Measurements from ENCODE around the gene OGFR.

The OGFR gene

DNA sequence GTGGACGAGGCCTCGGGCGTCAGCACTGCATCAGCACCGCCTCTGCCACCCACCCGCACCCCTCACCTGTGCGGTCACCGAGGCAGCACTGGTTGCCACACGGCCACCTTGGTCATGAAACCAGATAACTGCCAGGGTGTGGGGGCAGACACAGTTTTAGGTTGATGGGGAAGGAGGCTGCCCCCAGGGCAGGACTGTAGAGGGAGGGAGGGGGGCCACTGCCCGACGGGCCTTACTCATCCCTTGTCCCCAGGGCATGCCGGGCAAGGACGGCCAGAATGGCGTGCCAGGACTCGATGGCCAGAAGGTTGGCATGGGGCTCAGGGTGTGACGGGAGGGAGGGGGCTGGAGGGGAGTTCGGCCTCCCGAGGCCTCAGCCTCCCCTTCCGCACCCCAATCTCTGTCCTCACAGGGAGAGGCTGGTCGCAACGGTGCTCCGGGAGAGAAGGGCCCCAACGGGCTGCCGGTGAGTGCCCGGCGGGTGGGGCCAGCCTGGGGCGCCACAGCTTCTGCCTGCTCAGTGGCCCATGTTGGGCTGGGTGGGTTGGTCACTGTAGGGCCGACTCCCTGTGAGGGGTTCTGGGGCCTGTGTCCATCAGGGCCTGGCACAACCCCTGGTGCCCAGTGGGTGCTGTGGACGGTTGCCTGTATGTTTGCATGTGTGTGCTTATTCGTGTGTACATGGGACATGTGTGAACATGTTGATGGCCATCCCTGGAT is 24.0 kb downstream of the OGFR start:
- TF ChIP-seq, protein P1, sequence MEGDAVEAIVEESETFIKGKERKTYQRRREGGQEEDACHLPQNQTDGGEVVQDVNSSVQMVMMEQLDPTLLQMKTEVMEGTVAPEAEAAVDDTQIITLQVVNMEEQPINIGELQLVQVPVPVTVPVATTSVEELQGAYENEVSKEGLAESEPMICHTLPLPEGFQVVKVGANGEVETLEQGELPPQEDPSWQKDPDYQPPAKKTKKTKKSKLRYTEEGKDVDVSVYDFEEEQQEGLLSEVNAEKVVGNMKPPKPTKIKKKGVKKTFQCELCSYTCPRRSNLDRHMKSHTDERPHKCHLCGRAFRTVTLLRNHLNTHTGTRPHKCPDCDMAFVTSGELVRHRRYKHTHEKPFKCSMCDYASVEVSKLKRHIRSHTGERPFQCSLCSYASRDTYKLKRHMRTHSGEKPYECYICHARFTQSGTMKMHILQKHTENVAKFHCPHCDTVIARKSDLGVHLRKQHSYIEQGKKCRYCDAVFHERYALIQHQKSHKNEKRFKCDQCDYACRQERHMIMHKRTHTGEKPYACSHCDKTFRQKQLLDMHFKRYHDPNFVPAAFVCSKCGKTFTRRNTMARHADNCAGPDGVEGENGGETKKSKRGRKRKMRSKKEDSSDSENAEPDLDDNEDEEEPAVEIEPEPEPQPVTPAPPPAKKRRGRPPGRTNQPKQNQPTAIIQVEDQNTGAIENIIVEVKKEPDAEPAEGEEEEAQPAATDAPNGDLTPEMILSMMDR (conservative IDR thresholded peaks at IDR 0.05; ENCODE audit: low read depth, low read length) = no peak
- no peak for DNase-seq (ENCODE audit: low read depth)

DNA sequence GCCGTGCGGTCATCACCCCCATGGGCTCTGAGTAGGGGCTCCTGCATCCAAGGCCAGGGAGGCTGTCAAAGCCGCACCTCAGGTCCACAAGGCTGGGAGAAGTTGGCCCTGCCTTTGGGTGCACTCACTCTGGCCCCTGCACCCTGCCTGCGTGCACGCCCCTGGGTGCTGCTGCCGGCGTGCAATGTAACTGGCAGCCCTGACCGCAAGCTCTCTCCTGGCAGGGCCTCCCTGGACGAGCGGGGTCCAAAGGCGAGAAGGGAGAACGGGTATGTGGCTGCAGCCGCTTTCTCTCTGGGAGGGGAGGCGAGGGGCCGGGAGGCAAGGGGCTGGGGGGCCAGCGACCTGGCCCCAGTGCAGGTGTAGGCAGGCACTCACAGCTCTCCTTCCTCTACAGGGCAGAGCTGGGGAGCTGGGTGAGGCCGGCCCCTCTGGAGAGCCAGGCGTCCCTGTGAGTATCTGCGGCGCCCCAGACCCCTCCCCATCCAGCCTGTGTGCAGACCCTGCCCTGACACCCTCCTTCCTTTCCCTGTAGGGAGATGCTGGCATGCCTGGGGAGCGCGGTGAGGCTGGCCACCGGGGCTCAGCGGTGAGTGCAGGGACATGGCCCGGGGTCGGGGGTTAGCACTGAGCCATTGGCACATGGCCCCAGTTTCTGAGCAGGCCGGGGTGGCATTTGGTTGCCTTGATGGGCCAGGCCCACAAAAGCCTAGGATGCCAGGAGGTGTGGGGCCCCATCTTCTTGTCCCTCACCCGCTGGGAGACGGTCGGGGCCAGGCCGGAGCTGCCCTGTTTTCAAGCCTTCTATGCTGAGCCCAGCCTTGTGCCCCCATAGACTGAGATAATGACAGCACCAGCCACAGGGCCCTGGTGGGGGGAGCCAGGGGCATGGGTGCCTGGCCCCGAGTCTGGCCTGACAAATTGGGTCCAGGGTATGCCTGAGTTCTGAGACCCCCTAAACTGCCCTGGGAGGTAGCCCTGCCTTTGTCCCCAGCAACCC is 24.9 kb downstream of the OGFR start:
- TF ChIP-seq, protein P1 (conservative IDR thresholded peaks at IDR 0.05; ENCODE audit: low read depth, low read length) = no peak
- H3K4me3 ChIP-seq (ENCODE audit: low read depth, low read length) = no peak overlapping the region
- DNase-seq (ENCODE audit: low read depth) = no peak

More for the DNA sequence above, 24.0 kb downstream of the OGFR start:
- H3K4me3 ChIP-seq (ENCODE audit: low read depth, low read length) = no peak overlapping the region

DNA sequence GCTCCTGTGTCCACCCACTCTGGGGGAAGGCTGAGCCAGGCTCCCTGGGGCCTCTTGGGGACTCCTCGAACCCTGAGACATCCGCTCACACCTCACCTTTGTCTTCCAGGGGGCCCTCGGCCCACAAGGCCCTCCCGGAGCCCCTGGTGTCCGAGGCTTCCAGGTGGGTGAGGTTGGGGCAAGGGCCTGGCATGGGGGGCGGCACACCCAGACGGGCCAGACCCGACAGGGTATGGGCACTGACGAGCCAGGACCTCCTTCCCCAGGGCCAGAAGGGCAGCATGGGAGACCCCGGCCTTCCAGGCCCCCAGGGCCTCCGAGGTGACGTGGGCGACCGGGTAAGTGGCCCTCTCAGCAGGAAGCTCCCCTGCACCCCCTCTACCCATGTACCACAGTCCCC is 25.6 kb downstream of the OGFR start:
- TF ChIP-seq, protein P1 (conservative IDR thresholded peaks at IDR 0.05; ENCODE audit: low read depth, low read length) = no peak
- no peak for DNase-seq (ENCODE audit: low read depth)
- no peak overlapping the region for H3K4me3 ChIP-seq (ENCODE audit: low read depth, low read length)

DNA sequence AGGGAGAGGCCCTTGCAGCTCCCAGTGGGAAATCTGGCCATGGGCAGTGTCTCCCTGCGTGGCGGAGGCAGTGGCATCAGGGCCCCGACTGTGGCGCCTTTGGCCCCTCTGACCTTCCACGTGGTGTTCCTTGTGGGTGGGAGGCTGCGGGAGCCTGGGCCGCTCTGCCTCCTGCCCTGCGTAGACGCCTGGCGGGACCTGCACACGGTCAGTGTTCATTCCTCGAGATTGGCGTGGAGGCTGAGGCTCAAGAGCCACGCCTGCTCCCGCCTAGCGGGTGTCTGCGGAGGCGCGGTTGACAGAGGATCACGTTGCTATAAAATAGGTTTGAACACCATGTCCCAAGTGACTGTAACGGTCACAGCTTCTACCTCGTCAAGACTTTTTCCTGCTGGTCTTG is 26.2 kb downstream of the OGFR start:
- TF ChIP-seq, protein P1 (conservative IDR thresholded peaks at IDR 0.05; ENCODE audit: low read depth, low read length) = no peak
- no peak for DNase-seq (ENCODE audit: low read depth)

DNA sequence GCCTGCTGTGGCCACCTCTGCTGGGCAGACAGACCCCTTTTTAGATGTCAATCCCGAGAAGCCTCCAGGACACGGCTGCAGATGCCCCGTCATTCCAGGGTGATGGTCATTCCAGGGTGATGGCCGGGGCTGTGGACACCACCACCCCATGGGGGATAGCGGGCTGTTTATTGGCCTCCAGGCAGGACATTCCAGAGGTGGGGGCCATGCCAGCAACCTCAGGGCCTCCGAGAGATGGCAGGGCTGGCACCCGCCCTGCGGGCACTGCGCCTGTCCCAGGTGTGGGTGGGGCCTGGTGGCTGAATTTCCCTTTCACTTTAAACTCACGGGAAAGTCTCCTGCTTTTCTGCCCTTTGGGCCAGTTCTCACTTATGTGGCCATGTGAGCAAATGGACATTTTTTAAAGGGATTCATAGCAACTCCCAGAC is 26.7 kb downstream of the OGFR start:
- no peak overlapping the region for H3K4me3 ChIP-seq (ENCODE audit: low read depth, low read length)
- TF ChIP-seq, protein P1 (conservative IDR thresholded peaks at IDR 0.05; ENCODE audit: low read depth, low read length) = no peak
- no peak for DNase-seq (ENCODE audit: low read depth)

More for the DNA sequence above, 26.2 kb downstream of the OGFR start:
- no peak overlapping the region for H3K4me3 ChIP-seq (ENCODE audit: low read depth, low read length)

DNA sequence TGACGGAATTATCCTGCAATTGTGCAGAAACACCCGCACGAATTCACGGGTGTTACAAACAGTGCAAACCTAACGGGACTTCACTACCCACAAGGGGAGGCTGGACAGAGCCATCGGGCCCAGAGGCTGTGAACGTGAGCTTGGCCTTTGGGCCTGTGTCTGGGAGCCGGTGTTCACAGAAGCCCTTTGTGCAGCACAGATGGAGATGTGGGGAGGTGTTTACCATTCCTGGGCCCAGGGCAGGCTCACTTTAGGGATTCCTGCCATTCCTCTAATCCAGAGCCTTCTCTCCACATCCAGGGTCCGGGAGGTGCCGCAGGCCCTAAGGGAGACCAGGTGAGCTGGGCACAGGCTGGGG is 27.2 kb downstream of the OGFR start:
- no peak overlapping the region for H3K4me3 ChIP-seq (ENCODE audit: low read depth, low read length)
- TF ChIP-seq, protein P1 (conservative IDR thresholded peaks at IDR 0.05; ENCODE audit: low read depth, low read length) = no peak
- DNase-seq (ENCODE audit: low read depth) = no peak

All from choroid plexus epithelial cell (primary cell).